Subcutaneous abdominal adipose tissue (tissue), 5 donors: ENCODE data around the gene PLEKHG5.
A peak's percentile ranks its signal among the peaks of the same experiment; 100 is the strongest.

Experiments used
- H3K27ac ChIP-seq: one replicate; pipeline ENCODE4 v1.7.0; 2013; ENCODE audit warnings: low read depth, mild to moderate bottlenecking, inconsistent platforms, low read length, moderate library complexity
- H3K27me3 ChIP-seq, 5 donors: one replicate each; pipeline ENCODE4 v1.7.0; 2013; ENCODE audit warnings: low read length in 5 of 5, inconsistent platforms in 1 of 5; ENCODE audit not compliant: control insufficient read depth in 5 of 5, insufficient read depth in 4 of 5
- H3K36me3 ChIP-seq, 5 donors: one replicate each; pipeline ENCODE4 v1.7.0; 2013; ENCODE audit warnings: low read length in 5 of 5; ENCODE audit not compliant: control insufficient read depth in 5 of 5, insufficient read depth in 5 of 5
- H3K4me1 ChIP-seq, 5 donors: one replicate each; pipeline ENCODE4 v1.7.0; 2013; ENCODE audit warnings: low read length in 5 of 5, mild to moderate bottlenecking in 3 of 5, moderate library complexity in 1 of 5; ENCODE audit not compliant: control insufficient read depth in 5 of 5, insufficient read depth in 5 of 5
- H3K4me3 ChIP-seq, 5 donors: one replicate each; pipeline ENCODE4 v1.7.0; 2013; ENCODE audit warnings: low read length in 5 of 5, low read depth in 1 of 5
- H3K9ac ChIP-seq, 5 donors: one replicate each; pipeline ENCODE4 v1.7.0; 2013; ENCODE audit warnings: low read length in 5 of 5, mild to moderate bottlenecking in 4 of 5, moderate library complexity in 3 of 5
- H3K9me3 ChIP-seq, 5 donors: one replicate each; pipeline ENCODE4 v1.7.0; 2013; ENCODE audit warnings: low read length in 5 of 5; ENCODE audit not compliant: control insufficient read depth in 5 of 5
- donor health status: healthy.
- donor health status: healthy.
- donor health status: healthy.
- donor health status: healthy.
- donor health status: healthy.

PLEKHG5 gene

GRCh38 chr1:6424000-6424565 lies 67.4 kb downstream of the PLEKHG5 start:
- H3K9me3 ChIP-seq, result no peaks in the 10 kb centered on the region
- H3K27me3 ChIP-seq, result peaks cover 50 to 84% (median 72%) of the 10 kb centered on the region in 5 donors
- H3K36me3 ChIP-seq, result no peaks in the 10 kb centered on the region
- H3K4me3 ChIP-seq, result peak overlapping the region in 1 of 5 donors; percentile 4
- peaks cover 0 to 44% (median 26%) of the 10 kb centered on the region in 5 donors for H3K4me1 ChIP-seq
- no peak overlapping the region for H3K9ac ChIP-seq
- no peak overlapping the region for H3K27ac ChIP-seq

- Histone ChIP-seq H3K4me1 (peaks cover 0 to 48% (median 28%) of the 10 kb centered on the region in 5 donors), H3K27me3 (peaks cover 56 to 88% (median 78%) of the 10 kb centered on the region in 5 donors), H3K4me3 (peak overlapping the region in 1 of 5 donors; percentile 4), H3K9me3 (no peaks in the 10 kb centered on the region), H3K27ac (no peak overlapping the region), H3K36me3 (no peaks in the 10 kb centered on the region), H3K9ac (no peak overlapping the region)
Measured at GRCh38 chr1:6423321-6423999, 68.0 kb downstream of the PLEKHG5 start.

- H3K4me1 ChIP-seq, result peaks cover 0 to 48% (median 28%) of the 10 kb centered on the region in 5 donors
- H3K9me3 ChIP-seq, result no peaks in the 10 kb centered on the region
- peaks cover 59 to 86% (median 79%) of the 10 kb centered on the region in 5 donors for H3K27me3 ChIP-seq
- H3K4me3 ChIP-seq, result no peak overlapping the region
- no peak overlapping the region for H3K27ac ChIP-seq
- H3K9ac ChIP-seq, result no peak overlapping the region
- no peaks in the 10 kb centered on the region for H3K36me3 ChIP-seq
Measured at GRCh38 chr1:6421266-6421665, 70.2 kb downstream of the PLEKHG5 start.

- Histone ChIP-seq H3K4me1 (peaks cover 0 to 48% (median 28%) of the 10 kb centered on the region in 5 donors), H3K27me3 (peaks cover 52 to 86% (median 78%) of the 10 kb centered on the region in 5 donors), H3K9me3 (no peaks in the 10 kb centered on the region), H3K4me3 (peak overlapping the region in 3 of 5 donors; percentile 39 to 56 (median 53)), H3K36me3 (no peaks in the 10 kb centered on the region), H3K9ac (no peak overlapping the region), H3K27ac (no peak overlapping the region)
Measured at GRCh38 chr1:6420454-6421042, 70.9 kb downstream of the PLEKHG5 start.

GRCh38 chr1:6419804-6420453 lies 71.5 kb downstream of the PLEKHG5 start, which contains the start of gene HES2:
Gene HES2, minus strand, starts transcription at chr1:6419919. Its CDS starts 99 bp downstream, at chr1:6419820.
- Histone ChIP-seq H3K4me1 (peaks cover 0 to 43% (median 25%) of the 10 kb centered on the region in 5 donors), H3K9me3 (no peaks in the 10 kb centered on the region), H3K36me3 (no peaks in the 10 kb centered on the region), H3K27me3 (peaks cover 46 to 86% (median 78%) of the 10 kb centered on the region in 5 donors), H3K27ac (no peak within 1 kb of the TSS), H3K9ac (no peak within 1 kb of the TSS), H3K4me3 (peak within 1 kb of the TSS in 3 of 5 donors; percentile 39 to 56 (median 53))

GRCh38 chr1:6419397-6419803 lies 72.1 kb downstream of the PLEKHG5 start:
- Histone ChIP-seq H3K4me1 (peaks cover 0 to 42% (median 27%) of the 10 kb centered on the region in 5 donors), H3K27me3 (peaks cover 44 to 87% (median 80%) of the 10 kb centered on the region in 5 donors), H3K9ac (no peak overlapping the region), H3K36me3 (no peaks in the 10 kb centered on the region), H3K4me3 (peak overlapping the region in 3 of 5 donors; percentile 39 to 56 (median 53)), H3K27ac (no peak overlapping the region), H3K9me3 (no peaks in the 10 kb centered on the region)

- Histone ChIP-seq H3K9me3 (no peaks in the 10 kb centered on the region), H3K27me3 (peaks cover 39 to 82% (median 78%) of the 10 kb centered on the region in 5 donors), H3K9ac (no peak overlapping the region), H3K36me3 (no peaks in the 10 kb centered on the region), H3K4me3 (no peak overlapping the region), H3K4me1 (peaks cover 0 to 38% (median 24%) of the 10 kb centered on the region in 5 donors), H3K27ac (no peak overlapping the region)
Measured at GRCh38 chr1:6418668-6419396, 72.6 kb downstream of the PLEKHG5 start.

- H3K4me3 ChIP-seq, result no peak overlapping the region
- no peak overlapping the region for H3K27ac ChIP-seq
- peaks cover 36 to 80% (median 71%) of the 10 kb centered on the region in 5 donors for H3K27me3 ChIP-seq
- H3K9ac ChIP-seq, result no peak overlapping the region
- no peaks in the 10 kb centered on the region for H3K36me3 ChIP-seq
- no peaks in the 10 kb centered on the region for H3K9me3 ChIP-seq
- H3K4me1 ChIP-seq, result peaks cover 0 to 31% (median 17%) of the 10 kb centered on the region in 5 donors
Measured at GRCh38 chr1:6417961-6418667, 73.4 kb downstream of the PLEKHG5 start.
